ENCODE results near the gene GPR17. TPM values are rescaled to one million over a fixed set of nuclear protein-coding genes. Genes with fewer than 3 reads are reported as not detected.

GPR17 gene
- total and polyA plus RNA-seq, 4 donors: 0.03 to 0.14 (median 0.07) TPM; not detected in 1

GRCh38 chr2:127641846-127642507 is 4.0 kb upstream of the GPR17 start:
- no peak for TF ChIP-seq MAX (IDR thresholded peaks at IDR 0.05)
- no peak for TF ChIP-seq FOXA1 (IDR thresholded peaks at IDR 0.05)
- TF ChIP-seq NR2F2 (IDR thresholded peaks at IDR 0.05): no peak
- TF ChIP-seq CTCF (IDR thresholded peaks at IDR 0.05; ENCODE audit: low read depth, low read length, missing input control): no peak
- no peak for TF ChIP-seq HNF4G (IDR thresholded peaks at IDR 0.05)
- no peak for TF ChIP-seq EGR1 (IDR thresholded peaks at IDR 0.05; ENCODE audit: low read depth in 2 of 2)
- TF ChIP-seq SP1 (IDR thresholded peaks at IDR 0.05): no peak
- no peak for TF ChIP-seq REST (IDR thresholded peaks at IDR 0.05)
- no peak for TF ChIP-seq RXRA (IDR thresholded peaks at IDR 0.05)
- TF ChIP-seq FOXA2 (IDR thresholded peaks at IDR 0.05): no peak
- no peak for TF ChIP-seq HNF4A (conservative IDR thresholded peaks at IDR 0.05)
- no peak for TF ChIP-seq ATF3 (IDR thresholded peaks at IDR 0.05)
- TF ChIP-seq GABPA (IDR thresholded peaks at IDR 0.05 in 1 of 2, conservative IDR thresholded peaks at IDR 0.05 in 1 of 2): no peak
- no peak for TF ChIP-seq RAD21 (IDR thresholded peaks at IDR 0.05)
- Histone ChIP-seq H3K9ac (ENCODE audit: low read depth in 1 of 2, low read length in 2 of 2) (no peak overlapping the region), H3K4me1 (ENCODE audit: control insufficient read depth in 4 of 4, insufficient read depth in 4 of 4, low read length in 3 of 4) (peaks cover 4 to 23% (median 11%) of the 10 kb centered on the region in 4 donors), H3K9me3 (ENCODE audit: control insufficient read depth in 4 of 4, low read length in 3 of 4) (no peaks in the 10 kb centered on the region), H3K27me3 (ENCODE audit: control insufficient read depth in 4 of 4, insufficient read depth in 4 of 4, low read length in 3 of 4) (no peaks in the 10 kb centered on the region), H3K27ac (ENCODE audit: low read depth in 1 of 2, low read length in 2 of 2) (no peak overlapping the region), H3K36me3 (ENCODE audit: control insufficient read depth in 4 of 4, insufficient read depth in 3 of 4, low read depth in 1 of 4, low read length in 3 of 4) (peaks cover 0 to 6% (median 0%) of the 10 kb centered on the region in 4 donors), H3K4me3 (ENCODE audit: low read depth in 1 of 3, low read length in 3 of 3) (no peak overlapping the region)
- DNase-seq (ENCODE audit: low spot score): no peak
- 73% methylated on average over 25 of the region's 25 CpGs for WGBS

DNA sequence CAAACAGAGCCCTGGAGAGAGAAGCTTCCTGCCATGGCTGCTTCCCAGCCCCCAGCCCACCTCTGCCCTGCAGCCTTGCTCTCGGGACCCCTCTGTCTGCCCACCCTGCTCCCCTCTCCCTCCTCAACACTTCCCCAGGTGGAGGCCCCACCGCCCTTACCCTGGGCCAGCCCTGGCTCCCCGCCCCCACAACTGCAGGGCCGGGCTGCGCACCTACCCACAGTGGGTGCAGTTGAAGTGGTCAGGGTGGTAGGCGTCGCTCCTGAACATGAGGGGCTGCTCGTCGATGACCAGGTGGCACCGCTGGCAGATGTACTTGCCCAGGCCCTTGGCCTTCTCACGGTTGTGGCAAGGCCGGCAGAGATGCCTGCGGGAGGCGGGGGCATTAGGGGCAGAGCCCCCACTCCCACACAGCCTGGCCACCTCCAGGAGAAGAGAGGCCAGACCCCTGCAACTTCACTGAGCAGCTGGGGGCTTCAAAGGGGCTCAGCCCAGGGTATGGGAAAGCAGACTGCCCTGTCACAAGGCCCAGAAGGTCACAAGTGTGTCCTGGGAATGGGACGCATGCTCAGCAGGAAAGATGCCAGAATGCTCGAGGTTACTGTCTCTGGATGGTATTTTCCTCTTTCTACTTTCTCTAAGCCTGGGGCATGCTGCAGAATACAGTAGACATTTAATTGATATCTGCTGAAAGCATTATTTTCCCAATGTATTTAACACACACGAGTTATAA is 3.1 kb upstream of the GPR17 start:
- no peak for DNase-seq (ENCODE audit: low spot score)
- no peak overlapping the region for H3K4me3 ChIP-seq (ENCODE audit: low read depth in 1 of 3, low read length in 3 of 3)
- no peaks in the 10 kb centered on the region for H3K27me3 ChIP-seq (ENCODE audit: control insufficient read depth in 4 of 4, insufficient read depth in 4 of 4, low read length in 3 of 4)
- no peaks in the 10 kb centered on the region for H3K9me3 ChIP-seq (ENCODE audit: control insufficient read depth in 4 of 4, low read length in 3 of 4)
- H3K4me1 ChIP-seq (ENCODE audit: control insufficient read depth in 4 of 4, insufficient read depth in 4 of 4, low read length in 3 of 4): peaks cover 4 to 24% (median 11%) of the 10 kb centered on the region in 4 donors
- H3K9ac ChIP-seq (ENCODE audit: low read depth in 1 of 2, low read length in 2 of 2): no peak overlapping the region
- H3K36me3 ChIP-seq (ENCODE audit: control insufficient read depth in 4 of 4, insufficient read depth in 3 of 4, low read depth in 1 of 4, low read length in 3 of 4): peaks cover 0 to 6% (median 0%) of the 10 kb centered on the region in 4 donors
- H3K27ac ChIP-seq (ENCODE audit: low read depth in 1 of 2, low read length in 2 of 2): no peak overlapping the region
- 88% methylated on average over 17 of the region's 17 CpGs for WGBS
- TF ChIP-seq ZBTB33 (IDR thresholded peaks at IDR 0.05) (no peak), FOXA1 (IDR thresholded peaks at IDR 0.05) (no peak), RXRA (IDR thresholded peaks at IDR 0.05) (no peak), HNF4A (conservative IDR thresholded peaks at IDR 0.05) (no peak), GABPA (IDR thresholded peaks at IDR 0.05 in 1 of 2, conservative IDR thresholded peaks at IDR 0.05 in 1 of 2) (no peak), MAX (IDR thresholded peaks at IDR 0.05) (no peak), REST (IDR thresholded peaks at IDR 0.05) (no peak), FOXA2 (IDR thresholded peaks at IDR 0.05) (no peak)

Measured in liver (tissue), 9 donors.